ENCODE data around the gene ABCG1.

Gene ABCG1

GRCh38 chr21:42216726-42217572, 2.0 kb upstream of the ABCG1 start:
- Histone ChIP-seq H3K4me3 (ENCODE audit: severe bottlenecking) (no peak overlapping the region), H3K27ac (ENCODE audit: poor library complexity, severe bottlenecking) (no peak overlapping the region), H3K9me3 (ENCODE audit: severe bottlenecking) (no peaks in the 10 kb centered on the region), H3K4me1 (ENCODE audit: insufficient read depth, poor library complexity, severe bottlenecking) (peaks cover 5% of the 10 kb centered on the region), H3K36me3 (ENCODE audit: low read depth) (0 out of 2 replicates have a peak, but pooled peaks cover 3% of the 10 kb centered on the region), H3K27me3 (ENCODE audit: insufficient read depth, poor library complexity, severe bottlenecking) (no peaks in the 10 kb centered on the region)
- DNase-seq (ENCODE audit: low spot score), result peak; percentile 33
- TF ChIP-seq, protein P1, sequence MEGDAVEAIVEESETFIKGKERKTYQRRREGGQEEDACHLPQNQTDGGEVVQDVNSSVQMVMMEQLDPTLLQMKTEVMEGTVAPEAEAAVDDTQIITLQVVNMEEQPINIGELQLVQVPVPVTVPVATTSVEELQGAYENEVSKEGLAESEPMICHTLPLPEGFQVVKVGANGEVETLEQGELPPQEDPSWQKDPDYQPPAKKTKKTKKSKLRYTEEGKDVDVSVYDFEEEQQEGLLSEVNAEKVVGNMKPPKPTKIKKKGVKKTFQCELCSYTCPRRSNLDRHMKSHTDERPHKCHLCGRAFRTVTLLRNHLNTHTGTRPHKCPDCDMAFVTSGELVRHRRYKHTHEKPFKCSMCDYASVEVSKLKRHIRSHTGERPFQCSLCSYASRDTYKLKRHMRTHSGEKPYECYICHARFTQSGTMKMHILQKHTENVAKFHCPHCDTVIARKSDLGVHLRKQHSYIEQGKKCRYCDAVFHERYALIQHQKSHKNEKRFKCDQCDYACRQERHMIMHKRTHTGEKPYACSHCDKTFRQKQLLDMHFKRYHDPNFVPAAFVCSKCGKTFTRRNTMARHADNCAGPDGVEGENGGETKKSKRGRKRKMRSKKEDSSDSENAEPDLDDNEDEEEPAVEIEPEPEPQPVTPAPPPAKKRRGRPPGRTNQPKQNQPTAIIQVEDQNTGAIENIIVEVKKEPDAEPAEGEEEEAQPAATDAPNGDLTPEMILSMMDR (IDR thresholded peaks at IDR 0.05; ENCODE audit: poor library complexity, severe bottlenecking), result no peak
- ATAC-seq (ENCODE audit: low read depth), result no peak

DNA sequence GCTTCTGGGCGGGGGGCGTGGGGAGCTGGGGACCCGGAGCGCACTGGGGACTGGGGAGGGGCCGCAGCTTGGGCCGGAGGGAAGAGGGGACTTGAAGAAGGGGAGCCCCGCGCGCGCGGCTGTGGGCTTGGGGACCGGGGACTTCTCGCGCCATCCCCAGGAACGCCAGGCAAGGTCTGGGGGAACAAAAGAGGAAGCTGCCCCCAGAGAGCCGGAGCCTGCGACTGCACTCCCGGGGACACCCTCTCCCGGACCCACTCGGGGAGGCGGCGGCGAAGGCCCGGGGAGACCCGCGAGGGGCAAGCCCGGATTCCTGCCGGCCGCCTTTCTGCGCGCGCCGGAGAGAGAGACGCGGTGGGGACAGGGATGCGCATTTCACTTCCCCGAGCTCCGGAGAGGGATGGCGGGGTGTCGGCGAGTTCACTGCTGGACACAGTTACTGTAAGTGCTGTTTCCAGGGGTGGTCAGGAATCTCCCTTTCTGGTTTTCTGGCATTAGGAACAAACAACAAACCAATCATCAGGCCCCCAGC, 732 bp downstream of the ABCG1 start:
- Histone ChIP-seq H3K4me3 (ENCODE audit: severe bottlenecking) (peak overlapping the region; percentile 66), H3K9me3 (ENCODE audit: severe bottlenecking) (no peaks in the 10 kb centered on the region), H3K27ac (ENCODE audit: poor library complexity, severe bottlenecking) (no peak overlapping the region), H3K4me1 (ENCODE audit: insufficient read depth, poor library complexity, severe bottlenecking) (peaks cover 5% of the 10 kb centered on the region), H3K36me3 (ENCODE audit: low read depth) (0 out of 2 replicates have a peak, but pooled peaks cover 4% of the 10 kb centered on the region), H3K27me3 (ENCODE audit: insufficient read depth, poor library complexity, severe bottlenecking) (no peaks in the 10 kb centered on the region)
- ATAC-seq (ENCODE audit: low read depth) (peak; percentile 47), DNase-seq (ENCODE audit: low spot score) (no peak)
- TF ChIP-seq, protein P1 (IDR thresholded peaks at IDR 0.05; ENCODE audit: poor library complexity, severe bottlenecking), result no peak

DNA sequence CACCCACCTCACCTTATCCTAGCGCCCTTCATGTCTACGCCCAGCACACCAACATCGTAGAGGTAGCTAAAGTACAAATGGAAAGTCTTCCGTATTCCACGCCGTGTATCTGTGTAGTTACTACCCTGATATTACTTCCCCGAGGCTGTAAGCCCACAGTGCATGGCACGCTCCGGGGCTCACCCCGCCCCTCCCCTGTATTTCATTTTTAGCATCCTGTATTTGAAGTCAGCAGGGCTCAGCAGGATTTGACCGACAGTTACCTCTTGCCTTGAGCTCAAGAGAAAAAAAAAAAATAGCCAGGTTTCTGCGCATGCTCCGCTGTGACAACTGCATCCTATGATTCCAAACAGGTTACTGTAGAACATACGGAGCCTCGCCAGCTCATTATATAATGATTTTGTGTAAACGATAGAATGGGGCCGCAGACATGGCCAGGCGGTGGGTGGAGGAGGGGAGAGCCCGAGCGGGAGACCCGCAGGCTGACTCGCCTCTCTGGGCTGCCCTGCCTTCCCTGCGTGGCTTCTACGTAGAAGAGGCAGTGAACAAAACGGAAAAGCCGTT, 1.3 kb downstream of the ABCG1 start:
- TF ChIP-seq, protein P1 (IDR thresholded peaks at IDR 0.05; ENCODE audit: poor library complexity, severe bottlenecking), result no peak
- DNase-seq (ENCODE audit: low spot score), result no peak
- Histone ChIP-seq H3K27ac (ENCODE audit: poor library complexity, severe bottlenecking) (no peak overlapping the region), H3K27me3 (ENCODE audit: insufficient read depth, poor library complexity, severe bottlenecking) (no peaks in the 10 kb centered on the region), H3K4me1 (ENCODE audit: insufficient read depth, poor library complexity, severe bottlenecking) (peaks cover 5% of the 10 kb centered on the region), H3K9me3 (ENCODE audit: severe bottlenecking) (no peaks in the 10 kb centered on the region), H3K4me3 (ENCODE audit: severe bottlenecking) (peak overlapping the region; percentile 66), H3K36me3 (ENCODE audit: low read depth) (0 out of 2 replicates have a peak, but pooled peaks cover 4% of the 10 kb centered on the region)
- ATAC-seq (ENCODE audit: low read depth), result peak; percentile 59

- TF ChIP-seq, protein P1 (IDR thresholded peaks at IDR 0.05; ENCODE audit: poor library complexity, severe bottlenecking), result no peak
- peaks cover 5% of the 10 kb centered on the region for H3K4me1 ChIP-seq (ENCODE audit: insufficient read depth, poor library complexity, severe bottlenecking)
- DNase-seq (ENCODE audit: low spot score), result peak; percentile 32
Measured at GRCh38 chr21:42221581-42222345, 2.8 kb downstream of the ABCG1 start.

More at GRCh38 chr21:42221581-42222345, 2.8 kb downstream of the ABCG1 start:
- Histone ChIP-seq H3K9me3 (ENCODE audit: severe bottlenecking) (no peaks in the 10 kb centered on the region), H3K4me3 (ENCODE audit: severe bottlenecking) (no peak overlapping the region), H3K36me3 (ENCODE audit: low read depth) (peaks cover 4% of the 10 kb centered on the region; the same call in 1 of the 2 replicates), H3K27ac (ENCODE audit: poor library complexity, severe bottlenecking) (no peak overlapping the region), H3K27me3 (ENCODE audit: insufficient read depth, poor library complexity, severe bottlenecking) (no peaks in the 10 kb centered on the region)
- ATAC-seq (ENCODE audit: low read depth), result no peak
